SIG-M5 treated with dmso at 0.1 percent for 504 hours (cell line): ENCODE measurements around the gene TUBA1C.
"Not testable (repeated sequence)": the region's sequence is repeated elsewhere in the genome, so short reads cannot be mapped to it uniquely, and the experiment has no call there.

ENCODE experiments used
- DNase-seq: peaks from one replicate; lab custom pipeline; 2025; ENCODE audit not compliant: unreplicated experiment; lab: John Stamatoyannopoulos, UW

The TUBA1C gene

DNA sequence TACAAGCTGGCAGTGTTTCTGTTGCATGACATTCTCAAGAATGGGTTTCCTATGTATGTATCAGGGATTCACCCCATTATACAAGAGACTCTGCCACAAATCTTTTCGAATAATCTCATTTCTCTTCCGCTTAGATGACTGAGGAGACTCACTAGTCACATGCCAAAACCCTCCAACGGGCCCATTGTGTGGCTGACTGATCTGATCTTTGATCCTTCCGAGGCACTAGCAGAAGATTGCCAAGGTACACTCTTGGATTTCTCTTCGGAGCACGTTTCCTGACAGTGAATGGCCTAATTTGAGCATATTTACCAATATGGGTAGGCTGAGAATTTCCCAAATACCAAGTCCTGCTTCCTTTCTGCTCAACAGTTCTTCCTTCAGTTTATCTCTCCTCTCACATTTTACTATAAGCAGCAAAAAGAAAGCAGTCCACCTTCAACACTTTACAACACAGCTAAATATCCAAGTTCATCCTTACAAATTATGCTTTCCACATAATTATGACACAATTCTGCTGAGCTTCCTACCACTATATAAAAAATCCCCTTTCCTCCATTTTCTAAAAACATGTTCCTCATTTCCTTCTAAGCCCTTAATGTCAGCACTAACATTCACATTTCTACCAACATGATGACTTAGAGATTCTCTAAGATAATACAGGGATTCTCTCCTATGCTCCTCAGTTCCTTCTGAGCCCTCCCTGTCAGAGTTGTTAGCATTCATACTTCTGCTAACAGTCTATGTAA, 41.1 kb downstream of the TUBA1C start:
- DNase-seq: no peak

DNA sequence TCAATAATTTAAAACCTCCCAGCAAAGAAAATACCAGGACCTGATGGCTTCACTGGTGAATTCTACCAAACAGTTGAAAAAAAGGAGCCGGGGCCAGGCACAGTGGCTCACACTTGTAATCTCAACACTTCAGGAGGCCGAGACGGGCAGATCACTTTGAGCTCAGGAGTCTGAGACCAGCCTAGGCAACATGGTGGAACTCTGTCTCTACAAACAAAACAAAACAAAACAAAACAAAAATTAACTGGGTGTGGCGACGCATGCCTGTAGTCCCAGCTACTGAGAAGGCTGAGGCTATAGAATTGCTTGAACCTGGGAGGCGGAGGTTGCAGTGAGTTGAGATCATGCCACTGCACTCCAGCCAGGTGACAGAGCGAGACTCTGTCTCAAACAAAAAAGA, 44.5 kb downstream of the TUBA1C start:
- DNase-seq: no peak

GRCh38 chr12:49310451-49311000, 45.6 kb downstream of the TUBA1C start:
- DNase-seq: not testable (repeated sequence)

DNA sequence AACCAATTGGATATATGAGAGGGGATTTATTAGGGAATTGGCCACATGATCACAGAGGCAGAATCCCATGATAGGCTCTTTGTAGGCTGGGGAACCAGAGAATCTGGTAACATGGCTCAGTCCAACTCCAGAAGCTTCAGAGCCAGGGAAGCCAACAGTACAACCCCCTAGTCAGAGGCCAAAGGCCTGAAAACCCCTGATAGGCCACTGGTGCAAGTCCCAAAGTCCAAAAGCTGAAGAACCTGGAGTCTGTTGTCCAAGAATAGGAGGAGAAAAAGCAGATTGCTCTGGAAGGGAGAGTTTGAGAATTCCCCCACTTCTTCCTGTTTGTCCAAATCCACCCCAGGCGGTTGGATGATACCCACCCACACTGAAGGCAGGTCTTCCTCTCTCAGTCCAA, 49.9 kb downstream of the TUBA1C start:
- DNase-seq: no peak

GRCh38 chr12:49317118-49317517, 52.2 kb downstream of the TUBA1C start:
- not testable (repeated sequence) for DNase-seq

DNA sequence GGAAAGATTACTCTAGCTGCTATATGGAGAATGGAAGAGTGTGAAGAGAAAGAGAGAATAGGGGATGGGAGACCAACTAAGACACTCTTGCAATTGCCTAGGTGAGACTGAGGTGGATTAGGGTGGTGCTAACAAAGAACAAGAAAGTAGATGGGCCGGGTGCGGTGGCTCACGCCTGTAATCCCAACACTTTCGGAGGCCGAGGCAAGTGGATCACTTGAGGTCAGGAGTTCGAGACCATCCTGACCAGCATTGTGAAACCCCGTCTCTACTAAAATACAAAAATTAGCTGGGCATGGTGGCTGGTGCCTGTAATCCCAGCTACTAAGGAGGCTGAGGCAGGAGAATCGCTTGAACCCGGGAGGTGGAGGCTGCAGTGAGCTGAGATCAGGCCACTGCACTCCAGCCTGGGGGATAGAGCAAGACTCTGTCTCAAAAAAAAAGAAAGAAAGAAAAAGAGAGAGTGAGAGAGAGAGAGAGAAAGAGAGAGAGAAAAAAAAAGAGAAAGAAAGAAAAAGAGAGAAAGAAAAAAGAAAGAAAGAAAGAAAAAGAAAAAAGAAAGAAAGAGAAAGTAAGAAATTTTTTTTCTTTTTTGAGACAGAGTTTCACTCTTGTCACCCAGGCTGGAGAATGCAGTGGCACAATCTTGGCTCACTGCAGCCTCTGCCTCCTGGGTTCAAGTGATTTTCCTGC, 55.7 kb downstream of the TUBA1C start:
- DNase-seq: not testable (repeated sequence)

DNA sequence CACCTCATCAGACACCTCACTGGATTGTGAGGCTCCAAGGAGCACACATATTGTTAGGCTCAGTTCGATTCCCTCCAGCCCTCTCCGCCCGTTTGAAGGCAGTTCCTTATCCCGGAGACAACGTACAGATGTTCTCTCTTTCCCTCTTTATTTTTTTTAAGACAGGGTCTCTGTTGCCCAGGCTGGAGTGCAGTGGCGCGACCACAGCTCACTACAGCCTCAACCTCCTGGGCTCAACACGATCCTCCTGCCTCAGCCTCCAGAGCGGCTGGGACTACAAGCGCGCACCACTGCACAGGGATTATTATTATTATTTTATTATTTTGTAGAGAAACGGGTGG, 57.5 kb downstream of the TUBA1C start:
- no peak for DNase-seq

- peak; percentile 98 for DNase-seq
Measured at GRCh38 chr12:49322708-49323523, 58.0 kb downstream of the TUBA1C start, which contains the start of gene TROAP. TROAP (plus strand) TSS chr12:49323255; CDS start chr12:49323609, 354 bp downstream.

DNA sequence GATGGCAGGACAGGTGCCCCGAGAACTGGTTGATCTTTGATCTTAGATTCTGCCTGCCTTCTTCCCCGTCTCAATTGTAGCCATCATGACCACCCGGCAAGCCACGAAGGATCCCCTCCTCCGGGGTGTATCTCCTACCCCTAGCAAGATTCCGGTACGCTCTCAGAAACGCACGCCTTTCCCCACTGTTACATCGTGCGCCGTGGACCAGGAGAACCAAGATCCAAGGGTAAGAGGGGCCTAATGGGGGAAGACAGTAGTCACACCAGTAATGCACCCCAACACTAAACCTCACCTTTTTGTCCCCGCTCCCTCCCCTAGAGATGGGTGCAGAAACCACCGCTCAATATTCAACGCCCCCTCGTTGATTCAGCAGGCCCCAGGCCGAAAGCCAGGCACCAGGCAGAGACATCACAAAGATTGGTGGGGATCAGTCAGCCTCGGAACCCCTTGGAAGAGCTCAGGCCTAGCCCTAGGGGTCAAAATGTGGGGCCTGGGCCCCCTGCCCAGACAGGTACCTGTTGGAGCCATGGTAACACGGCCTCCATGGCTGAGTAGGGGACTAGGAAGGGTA, 58.7 kb downstream of the TUBA1C start:
- no peak for DNase-seq
